Measurements from ENCODE around the gene WIPF3.

The WIPF3 gene

DNA sequence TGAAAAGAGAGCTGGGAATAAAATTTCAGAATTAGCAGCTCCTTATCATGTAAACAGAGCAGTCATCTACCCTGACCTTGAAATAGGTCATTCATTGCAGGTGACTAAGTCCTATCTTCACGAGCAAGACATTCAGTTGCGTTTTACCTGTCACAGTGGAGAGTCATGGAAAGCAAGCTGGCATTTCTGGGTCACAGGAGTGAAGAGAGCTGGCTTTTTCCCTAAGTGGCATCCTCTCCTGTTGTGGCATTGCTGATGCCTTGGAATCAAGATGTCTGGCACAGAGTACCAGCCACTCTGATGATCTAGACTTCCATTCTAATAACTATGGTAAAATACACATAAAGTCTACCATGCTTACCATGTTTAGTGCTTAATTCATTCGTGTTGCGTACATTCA is 112.5 kb downstream of the WIPF3 start:
- TF ChIP-seq BACH2 (CRISPR knock-in tag; IDR thresholded peaks at IDR 0.05; ENCODE audit: borderline replicate concordance) (no peak), TOX (CRISPR knock-in tag; IDR thresholded peaks at IDR 0.05; ENCODE audit: borderline replicate concordance) (no peak), CSDC2 (CRISPR knock-in tag; IDR thresholded peaks at IDR 0.05) (no peak), SNAI2 (CRISPR knock-in tag; IDR thresholded peaks at IDR 0.05) (no peak), ZNF8 (CRISPR knock-in tag; IDR thresholded peaks at IDR 0.05) (no peak), ZFP30 (CRISPR knock-in tag; IDR thresholded peaks at IDR 0.05) (no peak), ESRRG (CRISPR knock-in tag; IDR thresholded peaks at IDR 0.05) (no peak), PPARA (CRISPR knock-in tag; IDR thresholded peaks at IDR 0.05; ENCODE audit: borderline replicate concordance) (no peak), ZNF565 (CRISPR knock-in tag; conservative IDR thresholded peaks at IDR 0.05; ENCODE audit: low read depth) (no peak), GLIS3 (CRISPR knock-in tag; IDR thresholded peaks at IDR 0.05) (no peak), ZC3H10 (CRISPR knock-in tag; IDR thresholded peaks at IDR 0.05) (no peak), ZFP3 (CRISPR knock-in tag; IDR thresholded peaks at IDR 0.05) (no peak), TCF4 (CRISPR knock-in tag; IDR thresholded peaks at IDR 0.05; ENCODE audit: borderline replicate concordance) (no peak)
- TF ChIP-seq, protein P1, sequence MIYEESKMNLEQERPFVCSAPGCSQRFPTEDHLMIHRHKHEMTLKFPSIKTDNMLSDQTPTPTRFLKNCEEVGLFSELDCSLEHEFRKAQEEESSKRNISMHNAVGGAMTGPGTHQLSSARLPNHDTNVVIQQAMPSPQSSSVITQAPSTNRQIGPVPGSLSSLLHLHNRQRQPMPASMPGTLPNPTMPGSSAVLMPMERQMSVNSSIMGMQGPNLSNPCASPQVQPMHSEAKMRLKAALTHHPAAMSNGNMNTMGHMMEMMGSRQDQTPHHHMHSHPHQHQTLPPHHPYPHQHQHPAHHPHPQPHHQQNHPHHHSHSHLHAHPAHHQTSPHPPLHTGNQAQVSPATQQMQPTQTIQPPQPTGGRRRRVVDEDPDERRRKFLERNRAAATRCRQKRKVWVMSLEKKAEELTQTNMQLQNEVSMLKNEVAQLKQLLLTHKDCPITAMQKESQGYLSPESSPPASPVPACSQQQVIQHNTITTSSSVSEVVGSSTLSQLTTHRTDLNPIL (CRISPR knock-in tag; IDR thresholded peaks at IDR 0.05; ENCODE audit: low read depth), result no peak
- TF ChIP-seq, protein P2, sequence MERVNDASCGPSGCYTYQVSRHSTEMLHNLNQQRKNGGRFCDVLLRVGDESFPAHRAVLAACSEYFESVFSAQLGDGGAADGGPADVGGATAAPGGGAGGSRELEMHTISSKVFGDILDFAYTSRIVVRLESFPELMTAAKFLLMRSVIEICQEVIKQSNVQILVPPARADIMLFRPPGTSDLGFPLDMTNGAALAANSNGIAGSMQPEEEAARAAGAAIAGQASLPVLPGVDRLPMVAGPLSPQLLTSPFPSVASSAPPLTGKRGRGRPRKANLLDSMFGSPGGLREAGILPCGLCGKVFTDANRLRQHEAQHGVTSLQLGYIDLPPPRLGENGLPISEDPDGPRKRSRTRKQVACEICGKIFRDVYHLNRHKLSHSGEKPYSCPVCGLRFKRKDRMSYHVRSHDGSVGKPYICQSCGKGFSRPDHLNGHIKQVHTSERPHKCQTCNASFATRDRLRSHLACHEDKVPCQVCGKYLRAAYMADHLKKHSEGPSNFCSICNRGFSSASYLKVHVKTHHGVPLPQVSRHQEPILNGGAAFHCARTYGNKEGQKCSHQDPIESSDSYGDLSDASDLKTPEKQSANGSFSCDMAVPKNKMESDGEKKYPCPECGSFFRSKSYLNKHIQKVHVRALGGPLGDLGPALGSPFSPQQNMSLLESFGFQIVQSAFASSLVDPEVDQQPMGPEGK (CRISPR knock-in tag; IDR thresholded peaks at IDR 0.05; ENCODE audit: borderline replicate concordance), result no peak
- TF ChIP-seq, protein P3, sequence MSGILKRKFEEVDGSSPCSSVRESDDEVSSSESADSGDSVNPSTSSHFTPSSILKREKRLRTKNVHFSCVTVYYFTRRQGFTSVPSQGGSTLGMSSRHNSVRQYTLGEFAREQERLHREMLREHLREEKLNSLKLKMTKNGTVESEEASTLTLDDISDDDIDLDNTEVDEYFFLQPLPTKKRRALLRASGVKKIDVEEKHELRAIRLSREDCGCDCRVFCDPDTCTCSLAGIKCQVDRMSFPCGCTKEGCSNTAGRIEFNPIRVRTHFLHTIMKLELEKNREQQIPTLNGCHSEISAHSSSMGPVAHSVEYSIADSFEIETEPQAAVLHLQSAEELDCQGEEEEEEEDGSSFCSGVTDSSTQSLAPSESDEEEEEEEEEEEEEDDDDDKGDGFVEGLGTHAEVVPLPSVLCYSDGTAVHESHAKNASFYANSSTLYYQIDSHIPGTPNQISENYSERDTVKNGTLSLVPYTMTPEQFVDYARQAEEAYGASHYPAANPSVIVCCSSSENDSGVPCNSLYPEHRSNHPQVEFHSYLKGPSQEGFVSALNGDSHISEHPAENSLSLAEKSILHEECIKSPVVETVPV (CRISPR knock-in tag; IDR thresholded peaks at IDR 0.05), result no peak
- TF ChIP-seq, protein P4, sequence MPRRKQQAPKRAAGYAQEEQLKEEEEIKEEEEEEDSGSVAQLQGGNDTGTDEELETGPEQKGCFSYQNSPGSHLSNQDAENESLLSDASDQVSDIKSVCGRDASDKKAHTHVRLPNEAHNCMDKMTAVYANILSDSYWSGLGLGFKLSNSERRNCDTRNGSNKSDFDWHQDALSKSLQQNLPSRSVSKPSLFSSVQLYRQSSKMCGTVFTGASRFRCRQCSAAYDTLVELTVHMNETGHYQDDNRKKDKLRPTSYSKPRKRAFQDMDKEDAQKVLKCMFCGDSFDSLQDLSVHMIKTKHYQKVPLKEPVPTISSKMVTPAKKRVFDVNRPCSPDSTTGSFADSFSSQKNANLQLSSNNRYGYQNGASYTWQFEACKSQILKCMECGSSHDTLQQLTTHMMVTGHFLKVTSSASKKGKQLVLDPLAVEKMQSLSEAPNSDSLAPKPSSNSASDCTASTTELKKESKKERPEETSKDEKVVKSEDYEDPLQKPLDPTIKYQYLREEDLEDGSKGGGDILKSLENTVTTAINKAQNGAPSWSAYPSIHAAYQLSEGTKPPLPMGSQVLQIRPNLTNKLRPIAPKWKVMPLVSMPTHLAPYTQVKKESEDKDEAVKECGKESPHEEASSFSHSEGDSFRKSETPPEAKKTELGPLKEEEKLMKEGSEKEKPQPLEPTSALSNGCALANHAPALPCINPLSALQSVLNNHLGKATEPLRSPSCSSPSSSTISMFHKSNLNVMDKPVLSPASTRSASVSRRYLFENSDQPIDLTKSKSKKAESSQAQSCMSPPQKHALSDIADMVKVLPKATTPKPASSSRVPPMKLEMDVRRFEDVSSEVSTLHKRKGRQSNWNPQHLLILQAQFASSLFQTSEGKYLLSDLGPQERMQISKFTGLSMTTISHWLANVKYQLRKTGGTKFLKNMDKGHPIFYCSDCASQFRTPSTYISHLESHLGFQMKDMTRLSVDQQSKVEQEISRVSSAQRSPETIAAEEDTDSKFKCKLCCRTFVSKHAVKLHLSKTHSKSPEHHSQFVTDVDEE (CRISPR knock-in tag; IDR thresholded peaks at IDR 0.05), result no peak
- ATAC-seq, result no peak

DNA sequence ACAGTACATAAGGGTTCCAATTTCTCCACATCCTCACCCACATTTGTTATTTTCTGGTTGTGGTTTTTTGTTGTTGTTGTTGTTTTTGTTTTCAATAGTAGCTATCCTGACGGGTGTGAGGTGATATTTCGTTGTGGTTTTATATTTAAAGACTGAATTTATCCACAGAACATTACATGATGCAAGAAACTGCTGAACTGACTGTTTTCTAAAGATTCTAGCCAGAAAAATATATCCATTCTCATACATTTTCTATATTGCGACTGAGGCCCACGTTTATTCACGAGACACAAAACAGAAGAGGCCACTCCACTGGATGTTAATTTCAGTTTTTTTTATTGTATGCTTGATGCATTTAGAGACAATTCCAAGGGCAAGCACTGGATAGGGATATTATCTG is 113.5 kb downstream of the WIPF3 start:
- TF ChIP-seq, protein P3 (CRISPR knock-in tag; IDR thresholded peaks at IDR 0.05), result no peak
- no peak for TF ChIP-seq OSR1 (CRISPR knock-in tag; IDR thresholded peaks at IDR 0.05)
- no peak for TF ChIP-seq TCF4 (CRISPR knock-in tag; IDR thresholded peaks at IDR 0.05; ENCODE audit: borderline replicate concordance)
- TF ChIP-seq ZNF70 (CRISPR knock-in tag; IDR thresholded peaks at IDR 0.05), result no peak
- TF ChIP-seq CSDC2 (CRISPR knock-in tag; IDR thresholded peaks at IDR 0.05), result no peak
- no peak for ATAC-seq

DNA sequence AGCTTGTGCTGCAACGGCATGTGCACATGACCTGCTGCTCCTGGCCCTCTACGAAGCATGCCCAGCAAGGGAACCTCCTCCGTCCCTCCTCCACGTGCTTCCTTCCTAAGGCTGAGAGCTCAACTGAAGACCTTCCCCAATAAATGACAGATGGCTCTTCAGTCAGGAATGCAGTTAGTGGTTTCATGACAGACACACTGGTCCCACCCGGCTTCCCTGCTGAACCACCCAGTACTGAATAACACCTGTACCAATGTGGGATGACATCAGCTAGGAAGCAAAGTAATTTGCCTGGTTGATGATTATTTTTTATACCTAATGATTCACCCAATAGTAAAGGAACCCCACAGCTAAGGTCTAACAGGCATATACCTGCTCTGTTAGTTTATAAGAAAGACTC is 114.2 kb downstream of the WIPF3 start:
- no peak for ATAC-seq
- TF ChIP-seq ZFP3 (CRISPR knock-in tag; IDR thresholded peaks at IDR 0.05) (no peak), TCF4 (CRISPR knock-in tag; IDR thresholded peaks at IDR 0.05; ENCODE audit: borderline replicate concordance) (no peak), ISL1 (CRISPR knock-in tag; IDR thresholded peaks at IDR 0.05) (no peak), SNAI2 (CRISPR knock-in tag; IDR thresholded peaks at IDR 0.05) (no peak), GLIS3 (CRISPR knock-in tag; IDR thresholded peaks at IDR 0.05) (no peak), CSDC2 (CRISPR knock-in tag; IDR thresholded peaks at IDR 0.05) (no peak), ESRRG (CRISPR knock-in tag; IDR thresholded peaks at IDR 0.05) (no peak), ZNF565 (CRISPR knock-in tag; conservative IDR thresholded peaks at IDR 0.05; ENCODE audit: low read depth) (no peak), ZNF8 (CRISPR knock-in tag; IDR thresholded peaks at IDR 0.05) (no peak), ZNF70 (CRISPR knock-in tag; IDR thresholded peaks at IDR 0.05) (no peak), ZFP30 (CRISPR knock-in tag; IDR thresholded peaks at IDR 0.05) (no peak), ARNTL (CRISPR knock-in tag; IDR thresholded peaks at IDR 0.05; ENCODE audit: borderline replicate concordance, low read depth) (no peak)
- TF ChIP-seq, protein P5, sequence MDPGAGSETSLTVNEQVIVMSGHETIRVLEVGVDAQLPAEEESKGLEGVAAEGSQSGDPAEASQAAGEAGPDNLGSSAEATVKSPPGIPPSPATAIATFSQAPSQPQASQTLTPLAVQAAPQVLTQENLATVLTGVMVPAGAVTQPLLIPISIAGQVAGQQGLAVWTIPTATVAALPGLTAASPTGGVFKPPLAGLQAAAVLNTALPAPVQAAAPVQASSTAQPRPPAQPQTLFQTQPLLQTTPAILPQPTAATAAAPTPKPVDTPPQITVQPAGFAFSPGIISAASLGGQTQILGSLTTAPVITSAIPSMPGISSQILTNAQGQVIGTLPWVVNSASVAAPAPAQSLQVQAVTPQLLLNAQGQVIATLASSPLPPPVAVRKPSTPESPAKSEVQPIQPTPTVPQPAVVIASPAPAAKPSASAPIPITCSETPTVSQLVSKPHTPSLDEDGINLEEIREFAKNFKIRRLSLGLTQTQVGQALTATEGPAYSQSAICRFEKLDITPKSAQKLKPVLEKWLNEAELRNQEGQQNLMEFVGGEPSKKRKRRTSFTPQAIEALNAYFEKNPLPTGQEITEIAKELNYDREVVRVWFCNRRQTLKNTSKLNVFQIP (CRISPR knock-in tag; IDR thresholded peaks at IDR 0.05; ENCODE audit: borderline replicate concordance, low read depth), result no peak
- TF ChIP-seq, protein P3 (CRISPR knock-in tag; IDR thresholded peaks at IDR 0.05), result no peak
- TF ChIP-seq, protein P2 (CRISPR knock-in tag; IDR thresholded peaks at IDR 0.05; ENCODE audit: borderline replicate concordance), result no peak

All from SK-N-SH treated with all-trans-retinoic acid at 6 μM for 48 hours (cell line).